HG02759 (cell line): Measurements from ENCODE around the gene HIF1A.

Experiments used
- ATAC-seq: cut with Tn5 transposase; IDR thresholded peaks from one replicate; pipeline ENCODE4 v1.9.1; 2021; ENCODE audit warnings: mild to moderate bottlenecking, moderate library complexity; ENCODE audit not compliant: unreplicated experiment

HIF1A gene

DNA sequence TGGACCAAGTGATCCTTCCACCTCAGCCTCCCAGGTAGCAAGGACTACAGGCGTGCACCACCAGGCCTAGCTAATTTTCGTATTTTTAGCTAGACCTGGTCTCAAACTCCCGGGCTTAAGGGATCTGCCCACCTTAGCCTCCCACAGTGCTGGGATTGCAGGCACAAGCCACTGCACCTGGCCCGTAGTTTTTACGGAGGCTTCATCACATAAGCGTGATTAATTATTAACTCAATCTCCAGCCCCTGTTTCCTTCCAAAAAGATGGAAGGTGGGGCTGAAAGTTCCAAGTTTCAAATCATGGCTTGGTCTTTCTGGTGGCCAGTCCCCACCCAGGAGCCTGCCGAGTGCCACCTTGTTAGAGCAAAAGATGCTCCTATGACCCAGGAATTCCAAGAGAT, 22.5 kb upstream of the HIF1A start:
- ATAC-seq = no peak

GRCh38 chr14:61673305-61673704, 22.0 kb upstream of the HIF1A start:
- ATAC-seq = no peak

- ATAC-seq = no peak
Observed at GRCh38 chr14:61675291-61675690, 20.0 kb upstream of the HIF1A start.

DNA sequence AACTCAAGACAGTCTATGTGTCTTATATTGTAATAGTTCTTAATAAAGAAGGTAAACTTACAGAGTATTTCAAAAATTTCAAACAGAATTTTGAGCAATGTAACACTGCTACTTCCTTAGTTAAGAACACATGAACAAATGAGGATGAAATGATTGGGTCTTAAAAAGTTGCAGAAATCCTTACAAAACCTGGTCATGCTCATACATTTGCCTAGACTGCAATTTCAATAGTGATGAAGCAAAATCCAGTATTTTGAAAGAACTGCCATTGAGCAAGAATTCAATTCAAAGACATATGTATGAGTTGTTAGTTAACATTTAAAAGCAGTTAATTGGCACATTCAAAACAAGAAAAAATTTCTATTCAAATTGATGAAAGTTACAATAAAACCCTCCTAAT, 17.8 kb upstream of the HIF1A start:
- no peak for ATAC-seq

GRCh38 chr14:61678975-61679374, 16.3 kb upstream of the HIF1A start:
- ATAC-seq = no peak

DNA sequence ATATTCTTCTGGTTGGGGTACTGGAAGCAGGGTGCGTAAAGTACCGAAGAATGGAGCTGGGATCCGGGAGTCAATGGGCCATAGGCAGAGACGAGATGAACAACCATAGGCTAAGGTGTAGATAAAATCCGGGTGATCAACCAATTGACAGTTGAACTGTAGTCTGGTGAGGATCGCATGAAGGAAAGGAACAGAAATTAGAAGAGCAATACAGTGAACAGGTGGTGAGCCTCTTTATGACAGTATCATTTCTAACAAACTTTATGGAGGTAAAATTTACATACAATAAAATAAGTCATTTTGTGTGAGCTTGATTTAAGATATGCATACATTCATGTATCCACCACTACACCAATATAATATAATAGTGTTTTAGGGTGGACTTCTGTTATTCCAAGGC, 13.9 kb upstream of the HIF1A start:
- no peak for ATAC-seq

- ATAC-seq = no peak
Observed at GRCh38 chr14:61683108-61683507, 12.2 kb upstream of the HIF1A start.

DNA sequence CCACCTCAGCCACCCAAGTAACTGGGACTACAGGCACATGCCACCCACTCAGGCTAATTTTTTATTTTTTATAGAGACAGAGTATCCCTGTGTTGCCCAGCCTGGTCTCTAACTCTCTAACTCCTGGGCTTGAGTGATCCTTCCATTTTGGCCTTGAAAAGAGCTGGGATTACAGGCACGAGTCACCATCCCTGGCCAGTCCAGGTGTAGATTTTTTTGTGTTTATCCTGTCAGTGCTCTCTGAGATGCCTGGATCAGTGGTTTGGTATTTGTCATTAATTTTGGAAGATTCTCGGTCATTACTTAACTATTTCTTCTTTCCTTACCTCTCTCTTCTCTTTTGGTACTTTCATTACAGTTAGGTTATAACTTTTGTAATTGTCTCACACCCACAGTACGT, 5.3 kb upstream of the HIF1A start:
- ATAC-seq = no peak

DNA sequence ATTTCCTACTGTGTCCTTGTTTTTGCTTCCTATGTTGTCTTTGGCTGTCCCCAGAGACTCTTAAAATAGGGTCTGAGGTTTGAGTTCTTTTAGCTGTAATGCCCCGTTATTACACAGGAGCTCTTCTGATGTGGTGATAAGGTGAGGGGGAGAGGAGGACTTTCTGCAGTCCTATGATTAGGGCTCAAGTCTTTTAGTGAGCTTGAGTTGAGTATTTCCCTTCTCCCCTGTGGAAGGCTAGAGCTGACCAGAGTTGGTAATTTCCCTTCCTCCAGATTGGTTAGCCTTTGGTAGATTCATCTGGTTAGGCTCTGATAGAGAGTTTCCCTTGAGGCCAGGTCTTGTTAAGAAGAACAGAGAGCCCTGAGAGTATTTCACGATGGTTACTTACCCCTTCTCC, 4.3 kb upstream of the HIF1A start:
- ATAC-seq = no peak

GRCh38 chr14:61691495-61691894, 3.8 kb upstream of the HIF1A start:
- no peak for ATAC-seq

GRCh38 chr14:61694039-61694438, 1.3 kb upstream of the HIF1A start:
- no peak for ATAC-seq

- ATAC-seq = peak; percentile 4
Observed at GRCh38 chr14:61695695-61696527, 598 bp downstream of the HIF1A start.

DNA sequence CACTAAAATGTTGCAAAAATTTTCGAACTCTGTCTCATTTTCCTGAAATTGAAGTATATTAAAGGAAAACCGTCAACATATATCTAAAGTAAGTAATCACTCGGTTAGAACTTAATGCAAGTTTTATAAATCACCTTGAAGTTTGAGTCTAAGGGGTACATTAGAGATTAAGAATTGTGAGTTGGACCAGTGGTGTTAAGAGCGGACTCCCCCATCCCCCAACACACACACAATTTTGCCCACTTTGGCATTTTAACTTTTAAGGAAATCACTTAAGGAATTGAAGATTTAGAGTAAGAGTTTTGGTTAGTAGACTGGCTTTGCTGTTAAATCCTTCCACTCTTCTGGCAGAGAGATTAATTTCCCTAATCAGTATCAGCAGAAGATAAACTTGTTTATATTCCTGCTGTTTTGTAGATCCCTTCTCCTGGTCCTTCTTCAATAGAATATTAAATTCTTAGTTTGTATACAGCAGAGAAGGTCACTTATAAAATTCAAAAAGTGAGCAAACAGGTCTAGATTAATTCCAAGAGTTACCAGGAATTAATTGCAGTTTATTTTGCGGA, 1.5 kb downstream of the HIF1A start:
- ATAC-seq = no peak

DNA sequence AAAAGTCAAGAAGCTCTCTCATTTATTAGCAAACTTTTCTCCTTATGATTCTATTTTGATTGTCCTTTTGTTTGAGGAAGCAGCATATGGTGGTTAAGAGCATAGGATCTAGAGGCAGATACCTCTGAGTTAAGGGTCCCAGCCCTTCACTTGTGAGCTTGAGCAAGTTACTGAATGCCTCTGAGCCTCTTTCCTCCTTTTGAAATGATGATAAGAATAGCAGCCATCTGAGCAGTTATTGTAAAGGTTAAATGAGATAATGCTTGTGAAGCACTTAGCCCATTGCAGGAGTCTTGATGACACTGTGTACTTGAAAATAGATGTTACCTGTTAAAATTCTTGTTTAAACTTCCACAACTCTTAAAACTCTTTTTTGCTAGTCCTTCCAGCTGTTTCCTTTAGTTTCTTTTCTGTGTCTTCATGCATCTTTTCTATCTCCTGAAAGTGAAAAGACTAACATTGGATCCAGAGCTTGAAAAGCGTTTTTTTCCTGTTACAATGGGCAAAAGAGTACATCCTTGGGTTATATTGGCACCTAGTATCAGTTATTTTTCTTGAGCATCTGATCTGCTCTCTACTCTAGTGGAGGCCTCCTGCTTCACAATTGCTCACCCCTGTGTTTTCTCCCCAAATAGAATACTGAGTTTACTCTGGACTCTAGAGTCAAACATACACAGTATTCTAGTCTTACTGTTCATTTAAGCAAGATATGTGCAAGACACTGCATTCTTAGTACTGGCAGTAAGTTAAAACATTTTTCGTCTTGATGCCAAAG, 3.1 kb downstream of the HIF1A start:
- ATAC-seq = no peak

DNA sequence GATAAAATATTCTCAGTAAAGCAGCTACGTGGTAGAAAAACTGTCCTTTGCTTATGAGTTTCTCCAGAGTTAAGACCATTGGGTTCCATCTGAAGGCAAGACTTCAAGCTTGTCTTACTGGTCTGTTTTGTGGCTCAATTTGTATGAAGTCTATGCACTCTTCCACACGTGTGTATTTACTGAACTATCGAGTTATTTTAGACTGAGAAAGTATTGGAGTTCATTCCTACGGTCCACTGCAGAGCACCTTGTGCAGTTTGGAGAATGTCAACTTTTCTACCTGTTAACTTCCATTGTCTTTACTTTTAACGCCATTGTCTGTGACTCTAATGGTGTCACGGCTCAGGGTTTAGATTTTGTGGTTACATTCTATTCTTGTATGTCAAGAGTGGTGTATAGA, 3.7 kb downstream of the HIF1A start:
- ATAC-seq = no peak

DNA sequence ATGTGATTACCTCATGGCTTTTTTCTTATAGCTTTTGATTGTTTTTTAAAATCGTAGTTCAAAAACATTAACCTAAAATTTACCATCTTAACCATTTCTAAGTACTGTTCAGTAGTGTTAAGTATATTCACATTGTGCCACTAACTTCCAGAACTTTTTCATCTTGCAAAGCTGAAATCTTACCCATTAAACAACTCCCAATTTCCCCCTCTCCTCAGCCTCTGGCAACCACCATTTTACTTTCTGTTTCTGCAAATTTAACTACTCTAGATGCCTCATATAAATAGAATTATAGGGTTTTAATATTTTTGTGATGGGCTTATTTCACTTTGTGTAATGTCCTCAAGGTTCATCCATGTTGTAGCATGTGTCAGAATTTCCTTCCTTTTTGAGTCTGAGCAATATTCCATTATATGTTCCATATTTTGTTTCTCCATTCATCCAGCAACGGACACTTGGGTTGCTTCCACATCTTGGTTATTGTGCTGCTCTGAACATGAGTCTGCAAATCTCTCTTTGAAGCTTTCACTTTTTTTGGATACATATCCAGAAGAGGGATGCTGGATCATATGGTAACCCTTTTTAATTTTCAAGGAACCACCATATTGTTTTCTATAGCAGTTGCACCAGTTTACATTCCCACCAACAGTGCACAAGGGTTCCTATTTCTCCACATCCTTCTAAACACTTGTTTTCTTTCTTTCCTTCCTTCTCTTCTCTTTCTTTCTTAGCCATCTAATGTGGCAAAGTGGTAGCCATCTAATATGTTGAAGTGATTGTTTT, 5.0 kb downstream of the HIF1A start:
- ATAC-seq = no peak

DNA sequence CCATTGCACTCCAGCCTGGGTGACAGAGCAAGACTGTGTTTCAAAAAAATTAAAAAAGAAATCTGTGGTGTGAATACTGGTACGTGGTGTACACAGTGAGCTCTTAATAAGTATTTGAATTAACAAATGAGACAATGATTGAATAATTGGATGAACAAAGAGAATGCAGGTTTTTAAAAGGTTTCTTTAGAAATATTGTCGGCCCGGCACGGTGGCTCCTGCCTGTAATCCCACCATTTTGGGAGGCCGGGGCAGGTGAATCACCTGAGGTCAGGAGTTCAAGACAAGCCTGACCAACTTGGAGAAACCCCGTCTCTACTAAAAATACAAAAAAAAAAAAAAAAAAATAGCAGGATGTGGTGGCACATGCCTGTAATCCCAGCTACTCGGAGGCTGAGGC, 6.6 kb downstream of the HIF1A start:
- no peak for ATAC-seq

GRCh38 chr14:61703342-61704129, 8.2 kb downstream of the HIF1A start:
- ATAC-seq = peak; percentile 35

DNA sequence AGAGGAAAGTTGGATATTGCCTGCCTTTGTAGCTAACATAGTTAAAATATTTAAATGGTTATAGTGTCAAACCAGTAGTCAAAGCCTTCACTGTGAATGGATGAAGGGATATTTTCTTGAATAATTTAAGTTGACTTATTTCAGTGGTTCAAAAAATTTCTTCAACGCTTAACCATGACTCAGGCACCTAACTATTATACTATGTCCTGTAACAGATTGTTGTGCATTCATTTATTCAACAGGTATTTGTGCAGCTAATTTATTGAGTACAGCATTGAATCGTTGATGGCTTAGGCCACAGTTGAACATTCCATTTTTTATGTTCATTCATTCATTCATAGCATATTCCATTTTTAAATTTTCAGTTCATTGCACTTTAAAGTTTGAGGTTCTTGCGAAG, 9.2 kb downstream of the HIF1A start:
- ATAC-seq = no peak

- ATAC-seq = no peak
Observed at GRCh38 chr14:61705017-61705416, 9.7 kb downstream of the HIF1A start.
